Measurements from ENCODE around the gene COL24A1. TPM values are rescaled to one million over a fixed set of nuclear protein-coding genes. Genes with fewer than 3 reads are reported as not detected.

Gene COL24A1
- total RNA-seq, 1 experiment from 2014 or later = 0.35 TPM

- Histone ChIP-seq H2AFZ (ENCODE audit: low read length) (no peak overlapping the region), H3K9ac (ENCODE audit: extremely low read depth, insufficient read length, low read length) (no peak overlapping the region), H3K14ac (ENCODE audit: insufficient read depth, low read length) (no peak overlapping the region), H4K91ac (ENCODE audit: insufficient read length, low read depth, low read length) (no peak overlapping the region), H3K18ac (ENCODE audit: insufficient read length, low read depth, low read length) (no peak overlapping the region), H2BK5ac (ENCODE audit: insufficient read length, low read length) (no peak overlapping the region), H3K56ac (ENCODE audit: insufficient read length, low read depth, low read length) (no peak overlapping the region), H3K79me2 (ENCODE audit: insufficient read depth, low read length) (no peaks in the 10 kb centered on the region), H3K9me3 (ENCODE audit: control insufficient read depth, low read depth, low read length) (no peaks in the 10 kb centered on the region), H4K5ac (ENCODE audit: insufficient read length, low read depth, low read length) (no peak overlapping the region), H3K4ac (ENCODE audit: low read depth, low read length) (no peak overlapping the region), H2BK120ac (ENCODE audit: low read depth, low read length, poor library complexity, severe bottlenecking) (no peak overlapping the region), H4K20me1 (ENCODE audit: control insufficient read depth, insufficient read depth, insufficient read length) (no peaks in the 10 kb centered on the region), H4K8ac (replicated peaks; ENCODE audit: insufficient read length, low read depth, low read length) (no peak overlapping the region), H3K4me2 (ENCODE audit: insufficient read depth, insufficient read length, low read length) (no peak overlapping the region), H2AK5ac (ENCODE audit: insufficient read length, low read length) (no peak overlapping the region), H3K23me2 (ENCODE audit: insufficient read length, low read depth, low read length, poor library complexity, severe bottlenecking) (no peaks in the 10 kb centered on the region), H2BK20ac (ENCODE audit: low read depth, low read length, poor library complexity, severe bottlenecking) (no peak overlapping the region), H3K4me1 (ENCODE audit: insufficient read depth, low read length) (no peaks in the 10 kb centered on the region), H3K27me3 (ENCODE audit: insufficient read depth, low read length) (no peaks in the 10 kb centered on the region), H3K23ac (ENCODE audit: insufficient read length, low read depth, low read length) (no peak overlapping the region), H2BK15ac (ENCODE audit: low read depth, low read length) (no peak overlapping the region), H3K79me1 (ENCODE audit: insufficient read depth, low read depth, low read length, poor library complexity, severe bottlenecking) (no peaks in the 10 kb centered on the region), H3K27ac (ENCODE audit: insufficient read length, low read depth, low read length) (no peak overlapping the region), H2BK12ac (ENCODE audit: insufficient read length, low read depth, low read length) (no peak overlapping the region), H3T11ph (ENCODE audit: low read length) (no peak overlapping the region)
- no peak overlapping the region for H3K27ac Mint-ChIP-seq
- TF ChIP-seq, protein P1, sequence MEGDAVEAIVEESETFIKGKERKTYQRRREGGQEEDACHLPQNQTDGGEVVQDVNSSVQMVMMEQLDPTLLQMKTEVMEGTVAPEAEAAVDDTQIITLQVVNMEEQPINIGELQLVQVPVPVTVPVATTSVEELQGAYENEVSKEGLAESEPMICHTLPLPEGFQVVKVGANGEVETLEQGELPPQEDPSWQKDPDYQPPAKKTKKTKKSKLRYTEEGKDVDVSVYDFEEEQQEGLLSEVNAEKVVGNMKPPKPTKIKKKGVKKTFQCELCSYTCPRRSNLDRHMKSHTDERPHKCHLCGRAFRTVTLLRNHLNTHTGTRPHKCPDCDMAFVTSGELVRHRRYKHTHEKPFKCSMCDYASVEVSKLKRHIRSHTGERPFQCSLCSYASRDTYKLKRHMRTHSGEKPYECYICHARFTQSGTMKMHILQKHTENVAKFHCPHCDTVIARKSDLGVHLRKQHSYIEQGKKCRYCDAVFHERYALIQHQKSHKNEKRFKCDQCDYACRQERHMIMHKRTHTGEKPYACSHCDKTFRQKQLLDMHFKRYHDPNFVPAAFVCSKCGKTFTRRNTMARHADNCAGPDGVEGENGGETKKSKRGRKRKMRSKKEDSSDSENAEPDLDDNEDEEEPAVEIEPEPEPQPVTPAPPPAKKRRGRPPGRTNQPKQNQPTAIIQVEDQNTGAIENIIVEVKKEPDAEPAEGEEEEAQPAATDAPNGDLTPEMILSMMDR (conservative IDR thresholded peaks at IDR 0.05) = no peak
- H3K27me3 Mint-ChIP-seq (ENCODE audit: low read depth) = no peaks in the 10 kb centered on the region; the same call in 1 of the 2 replicates
- no peak overlapping the region for H3K4me3 Mint-ChIP-seq
- no peaks in the 10 kb centered on the region for H3K4me1 Mint-ChIP-seq
- WGBS (ENCODE audit: extremely low coverage, insufficient read length, low lambda C conversion rate) = no CpG with 5 or more reads among the region's 2 CpGs
- no peak for DNase-seq
- H3K9me3 Mint-ChIP-seq = no peaks in the 10 kb centered on the region
- H3K36me3 Mint-ChIP-seq (ENCODE audit: insufficient read depth in 1 of 3, low read depth in 3 of 3) = no peaks in the 10 kb centered on the region
Observed at GRCh38 chr1:85940656-85941306, 215.8 kb downstream of the COL24A1 start.
